Calu3 (cell line): ENCODE results near the gene MESP1. TPM values are rescaled to one million over a fixed set of nuclear protein-coding genes. Genes with fewer than 3 reads are reported as not detected.
A peak's percentile ranks its signal among the peaks of the same experiment; 100 is the strongest.

Experiments used
- Bru-seq: library from RNA; stranded (reverse); fragments of 400-500 nt; gene quantifications from one replicate; lab custom pipeline; 2021; lab: Mats Ljungman, UMichigan
- BruChase-seq, 2 experiments: library from RNA; stranded (reverse); fragments of 400-500 nt; gene quantifications; one replicate each; lab custom pipeline; 2021; lab: Mats Ljungman, UMichigan
- BruUV-seq: library from RNA; stranded (reverse); fragments of 400-500 nt; replicated peaks from 2 replicates; lab custom pipeline; 2021; lab: Mats Ljungman, UMichigan
- CTCF ChIA-PET: fragments of 300-600 bp; sonication (Branson Sonifier 250); formaldehyde crosslinking; loops from one replicate; lab custom pipeline; 2022; ENCODE audit warnings: antibody characterized with exemption; lab: Charles Lee
- DNase-seq: peaks from one replicate; pipeline ENCODE4 v3.0.0; 2022
- H3K27ac Mint-ChIP-seq: one replicate; pipeline ENCODE4 v1.8.0; 2022; ENCODE audit warnings: mixed read lengths; ENCODE audit not compliant: unreplicated experiment
- H3K27me3 Mint-ChIP-seq: one replicate; pipeline ENCODE4 v1.8.0; 2022; ENCODE audit warnings: mixed read lengths; ENCODE audit not compliant: unreplicated experiment
- H3K36me3 Mint-ChIP-seq: one replicate; pipeline ENCODE4 v1.8.0; 2022; ENCODE audit warnings: mild to moderate bottlenecking, moderate library complexity, mixed read lengths; ENCODE audit not compliant: insufficient read depth, unreplicated experiment
- H3K4me1 Mint-ChIP-seq: one replicate; pipeline ENCODE4 v1.8.0; 2022; ENCODE audit warnings: mild to moderate bottlenecking, low read depth, mixed read lengths; ENCODE audit not compliant: unreplicated experiment
- H3K4me3 Mint-ChIP-seq: one replicate; pipeline ENCODE4 v1.8.0; 2022; ENCODE audit warnings: mild to moderate bottlenecking, low read depth, moderate library complexity, mixed read lengths; ENCODE audit not compliant: unreplicated experiment
- H3K9me3 Mint-ChIP-seq: one replicate; pipeline ENCODE4 v1.8.0; 2022; ENCODE audit warnings: low read depth, mixed read lengths; ENCODE audit not compliant: unreplicated experiment
- intact Hi-C: fragments of 100-400 bp; cut with micrococcal nuclease; formaldehyde crosslinking; loops from one replicate; pipeline ENCODE4 v1.10.0; 2022; ENCODE audit not compliant: unreplicated experiment
- long read RNA-seq: library from polyadenylated mRNA; stranded (forward); transcript quantifications from one replicate; pipeline ENCODE4 v2.0.0, GENCODE V29; 2022
- total RNA-seq: library from RNA; stranded (reverse); gene quantifications from 2 replicates; pipeline ENCODE4 v1.2.3, GENCODE V29; 2022
- TF ChIP-seq, protein P1 (sequence below): fragments of 200-600 bp; IDR thresholded peaks from one replicate; pipeline ENCODE4 v1.8.0; 2022; ENCODE audit warnings: antibody characterized with exemption; ENCODE audit not compliant: unreplicated experiment

The MESP1 gene, protein sequence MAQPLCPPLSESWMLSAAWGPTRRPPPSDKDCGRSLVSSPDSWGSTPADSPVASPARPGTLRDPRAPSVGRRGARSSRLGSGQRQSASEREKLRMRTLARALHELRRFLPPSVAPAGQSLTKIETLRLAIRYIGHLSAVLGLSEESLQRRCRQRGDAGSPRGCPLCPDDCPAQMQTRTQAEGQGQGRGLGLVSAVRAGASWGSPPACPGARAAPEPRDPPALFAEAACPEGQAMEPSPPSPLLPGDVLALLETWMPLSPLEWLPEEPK
- 5.3 and 5.9 TPM in 2 replicates for total RNA-seq
- percentile 26 among the genes with signal in this experiment for Bru-seq, nascent RNA
- BruChase-seq, experiment 1, labeled RNA remaining after a 6-hour chase: percentile 37 among the genes with signal in this experiment
- BruChase-seq, experiment 2, labeled RNA remaining after a 2-hour chase: percentile 37 among the genes with signal in this experiment
- long read RNA-seq, transcript MESP1-201 (2 exons, 2,369 nt): major isoform, 6 of 7 reads
- long read RNA-seq, partial matches to known transcripts: 1 of 7 reads
- long read RNA-seq, other reads (novel, unspliced or antisense): 0 of 7 reads

DNA sequence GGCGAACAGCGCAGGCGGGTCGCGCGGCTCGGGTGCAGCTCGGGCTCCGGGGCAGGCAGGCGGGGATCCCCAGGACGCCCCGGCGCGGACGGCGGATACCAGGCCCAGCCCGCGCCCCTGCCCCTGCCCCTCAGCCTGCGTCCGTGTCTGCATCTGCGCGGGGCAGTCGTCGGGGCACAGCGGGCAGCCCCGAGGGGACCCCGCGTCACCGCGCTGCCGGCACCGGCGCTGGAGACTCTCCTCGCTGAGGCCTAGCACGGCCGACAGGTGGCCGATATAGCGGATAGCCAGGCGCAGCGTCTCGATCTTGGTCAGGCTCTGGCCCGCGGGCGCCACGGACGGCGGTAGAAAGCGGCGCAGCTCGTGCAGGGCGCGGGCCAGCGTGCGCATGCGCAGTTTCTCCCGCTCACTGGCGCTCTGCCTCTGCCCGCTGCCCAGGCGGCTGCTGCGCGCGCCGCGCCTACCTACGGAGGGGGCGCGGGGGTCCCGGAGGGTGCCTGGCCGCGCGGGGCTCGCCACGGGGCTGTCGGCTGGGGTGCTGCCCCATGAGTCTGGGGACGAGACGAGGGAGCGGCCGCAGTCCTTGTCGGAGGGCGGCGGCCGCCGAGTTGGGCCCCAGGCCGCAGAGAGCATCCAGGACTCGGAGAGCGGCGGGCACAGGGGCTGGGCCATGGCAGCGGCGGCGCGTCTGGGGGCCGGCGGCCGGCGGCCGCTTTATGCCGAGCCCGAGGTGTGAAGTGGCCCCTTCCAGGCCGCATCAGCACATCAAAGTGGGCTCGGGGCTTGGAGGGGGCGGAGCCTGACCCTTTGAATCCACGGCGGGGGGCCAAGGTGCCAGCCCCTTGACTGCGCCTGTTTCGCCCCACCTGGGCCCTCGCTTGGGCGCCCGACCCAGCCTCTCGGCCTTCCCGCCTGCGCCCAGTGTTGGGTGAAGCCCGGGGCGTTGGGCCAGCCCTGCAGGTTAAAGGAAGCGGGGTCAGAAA is at the start of gene MESP1:
Gene MESP1 (minus strand): TSS at position 690 of the 983 bp plus-strand sequence. CDS start 18 bp downstream, at position 672.
- peak; percentile 98 for DNase-seq
- Mint-ChIP-seq H3K9me3 (no peaks in the 10 kb centered on the region), H3K4me1 (peaks cover 25% of the 10 kb centered on the region), H3K4me3 (peak within 1 kb of the TSS; percentile 62), H3K27ac (no peak within 1 kb of the TSS), H3K27me3 (peaks cover 14% of the 10 kb centered on the region), H3K36me3 (peaks cover 7% of the 10 kb centered on the region)
- BruUV-seq: no TSS peak
- intact Hi-C loops: loop anchor here (1.0 kb wide), 1 partner anchor 11 kb away; no protein-coding TSS in a partner anchor
- TF ChIP-seq, protein P1, sequence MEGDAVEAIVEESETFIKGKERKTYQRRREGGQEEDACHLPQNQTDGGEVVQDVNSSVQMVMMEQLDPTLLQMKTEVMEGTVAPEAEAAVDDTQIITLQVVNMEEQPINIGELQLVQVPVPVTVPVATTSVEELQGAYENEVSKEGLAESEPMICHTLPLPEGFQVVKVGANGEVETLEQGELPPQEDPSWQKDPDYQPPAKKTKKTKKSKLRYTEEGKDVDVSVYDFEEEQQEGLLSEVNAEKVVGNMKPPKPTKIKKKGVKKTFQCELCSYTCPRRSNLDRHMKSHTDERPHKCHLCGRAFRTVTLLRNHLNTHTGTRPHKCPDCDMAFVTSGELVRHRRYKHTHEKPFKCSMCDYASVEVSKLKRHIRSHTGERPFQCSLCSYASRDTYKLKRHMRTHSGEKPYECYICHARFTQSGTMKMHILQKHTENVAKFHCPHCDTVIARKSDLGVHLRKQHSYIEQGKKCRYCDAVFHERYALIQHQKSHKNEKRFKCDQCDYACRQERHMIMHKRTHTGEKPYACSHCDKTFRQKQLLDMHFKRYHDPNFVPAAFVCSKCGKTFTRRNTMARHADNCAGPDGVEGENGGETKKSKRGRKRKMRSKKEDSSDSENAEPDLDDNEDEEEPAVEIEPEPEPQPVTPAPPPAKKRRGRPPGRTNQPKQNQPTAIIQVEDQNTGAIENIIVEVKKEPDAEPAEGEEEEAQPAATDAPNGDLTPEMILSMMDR: peak; percentile 92
- CTCF ChIA-PET: interaction anchor here (0.8 to 3.1 kb wide), 9 partner anchors 11 to 124 kb away, joined by 3 to 18 read pairs (median 6); no protein-coding TSS in a partner anchor

DNA sequence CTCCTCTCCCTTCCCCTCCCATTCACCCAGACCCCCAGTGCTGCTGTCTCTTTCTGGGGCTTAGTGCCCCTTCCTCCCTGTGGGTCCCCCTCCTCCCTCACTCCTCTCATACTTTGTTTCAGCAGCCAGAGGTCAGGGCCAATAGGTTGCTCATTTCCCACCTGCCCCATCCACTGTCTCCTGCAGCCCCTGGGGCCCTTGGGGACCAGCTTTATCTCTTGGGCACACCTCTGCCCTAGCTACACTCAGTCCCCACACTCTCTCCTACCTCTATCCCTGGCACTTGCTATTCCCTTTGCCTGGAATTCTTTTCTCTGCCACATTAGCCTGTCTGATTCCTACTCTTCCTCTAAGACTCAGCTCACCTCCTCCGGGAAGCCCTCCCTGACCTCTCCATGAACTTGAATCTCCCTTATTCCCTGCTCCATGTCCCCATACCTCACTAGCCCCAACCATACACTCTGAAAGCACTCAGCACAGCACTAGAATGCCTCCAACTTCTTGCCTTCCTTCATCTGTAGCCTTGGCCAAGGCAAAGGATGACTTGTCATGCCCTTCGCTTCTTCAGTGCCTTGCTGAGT is 49.0 kb upstream of the MESP1 start:
- Mint-ChIP-seq H3K27ac (no peak overlapping the region), H3K4me3 (no peak overlapping the region), H3K27me3 (peaks cover 17% of the 10 kb centered on the region), H3K9me3 (no peaks in the 10 kb centered on the region), H3K4me1 (peaks cover 5% of the 10 kb centered on the region), H3K36me3 (no peaks in the 10 kb centered on the region)
- intact Hi-C loops: no loop called here
- CTCF ChIA-PET: no interaction called here
- TF ChIP-seq, protein P1: no peak
- DNase-seq: no peak
- BruUV-seq: no TSS peak

DNA sequence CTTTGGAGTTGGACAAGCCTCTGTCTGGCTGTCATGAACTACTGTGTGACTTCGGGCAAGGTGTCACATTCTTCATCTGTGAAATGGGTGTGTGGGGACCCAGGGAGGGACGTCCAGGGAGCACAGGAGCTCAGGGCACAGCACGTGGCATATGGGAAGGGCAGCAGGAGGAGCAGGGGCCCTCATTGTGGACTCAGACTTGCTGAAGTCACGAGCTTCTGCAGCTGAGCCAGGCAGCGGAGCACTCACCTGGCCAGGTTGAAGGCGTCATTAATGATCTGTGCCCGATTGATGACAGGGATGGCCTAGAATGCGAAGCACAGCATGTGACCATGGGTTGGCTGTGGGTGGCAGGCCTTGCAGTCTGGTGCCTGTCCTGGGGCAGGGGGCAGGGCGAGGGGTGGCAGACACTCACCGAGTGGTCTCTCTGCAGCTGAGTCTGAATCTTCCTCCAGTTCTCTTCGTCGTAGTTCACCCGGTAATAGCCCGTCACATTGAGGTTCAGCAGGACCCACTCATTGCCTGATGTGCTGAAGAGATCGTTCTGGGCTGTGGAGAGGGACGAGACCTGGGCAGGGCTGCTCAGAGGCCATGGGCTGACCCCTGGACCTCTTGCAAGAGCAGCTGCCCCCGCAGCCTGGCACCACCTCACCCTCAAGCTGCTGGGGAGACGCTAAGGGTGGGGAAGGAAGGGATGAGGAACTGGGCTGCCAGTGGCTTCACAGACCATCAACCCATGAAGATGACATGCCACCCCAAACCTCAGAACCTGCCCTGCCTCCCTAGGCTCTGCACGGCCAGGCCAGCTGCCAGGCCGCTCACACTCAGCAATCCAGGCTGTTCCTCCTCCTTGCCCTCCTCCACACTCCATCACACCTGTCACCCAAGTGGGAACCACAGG is 48.2 kb upstream of the MESP1 start:
- BruUV-seq: no TSS peak
- TF ChIP-seq, protein P1: no peak
- intact Hi-C loops: no loop called here
- no peaks in the 10 kb centered on the region for H3K36me3 Mint-ChIP-seq
- H3K4me1 Mint-ChIP-seq: peaks cover 11% of the 10 kb centered on the region
- no peak overlapping the region for H3K27ac Mint-ChIP-seq
- H3K4me3 Mint-ChIP-seq: no peak overlapping the region
- peaks cover 17% of the 10 kb centered on the region for H3K27me3 Mint-ChIP-seq
- H3K9me3 Mint-ChIP-seq: no peaks in the 10 kb centered on the region
- CTCF ChIA-PET: no interaction called here
- no peak for DNase-seq
